GM13977 (cell line): Measurements from ENCODE around the gene CHRD.

ENCODE experiments used
- DNase-seq: peaks from one replicate; pipeline ENCODE4 v3.0.0; 2012; ENCODE audit warnings: low spot score
- in situ Hi-C: fragments of 300-500 bp; cut with MboI; formaldehyde crosslinking; loops from one replicate; pipeline ENCODE4 v1.12.0; 2022; ENCODE audit warnings: low sequenced_read_pairs, low pct_unique_long_range_greater_than_20kb, mixed read lengths, inconsistent platforms; ENCODE audit not compliant: unreplicated experiment
- TF ChIP-seq, protein P1 (sequence below): IDR thresholded peaks from 2 replicates; pipeline ENCODE4 v1.5.1; 2012; ENCODE audit warnings: mild to moderate bottlenecking, control low read depth; ENCODE audit not compliant: insufficient read depth; ENCODE audit errors: extremely low read depth, missing control alignments

Gene CHRD

DNA sequence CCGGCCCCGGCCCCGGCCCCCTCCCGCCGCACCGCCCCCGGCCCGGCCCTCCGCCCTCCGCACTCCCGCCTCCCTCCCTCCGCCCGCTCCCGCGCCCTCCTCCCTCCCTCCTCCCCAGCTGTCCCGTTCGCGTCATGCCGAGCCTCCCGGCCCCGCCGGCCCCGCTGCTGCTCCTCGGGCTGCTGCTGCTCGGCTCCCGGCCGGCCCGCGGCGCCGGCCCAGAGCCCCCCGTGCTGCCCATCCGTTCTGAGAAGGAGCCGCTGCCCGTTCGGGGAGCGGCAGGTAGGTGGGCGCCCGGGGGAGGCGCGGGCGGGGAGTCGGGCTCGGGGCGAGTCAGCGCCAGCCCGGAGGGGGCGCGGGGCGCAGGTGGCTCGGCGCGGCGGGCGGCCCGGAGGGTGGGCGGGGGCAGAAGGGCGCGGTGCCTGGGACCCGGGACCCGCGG is 352 bp downstream of the CHRD start:
- in situ Hi-C loops: no loop called here
- DNase-seq: peak; percentile 75
- TF ChIP-seq, protein P1, sequence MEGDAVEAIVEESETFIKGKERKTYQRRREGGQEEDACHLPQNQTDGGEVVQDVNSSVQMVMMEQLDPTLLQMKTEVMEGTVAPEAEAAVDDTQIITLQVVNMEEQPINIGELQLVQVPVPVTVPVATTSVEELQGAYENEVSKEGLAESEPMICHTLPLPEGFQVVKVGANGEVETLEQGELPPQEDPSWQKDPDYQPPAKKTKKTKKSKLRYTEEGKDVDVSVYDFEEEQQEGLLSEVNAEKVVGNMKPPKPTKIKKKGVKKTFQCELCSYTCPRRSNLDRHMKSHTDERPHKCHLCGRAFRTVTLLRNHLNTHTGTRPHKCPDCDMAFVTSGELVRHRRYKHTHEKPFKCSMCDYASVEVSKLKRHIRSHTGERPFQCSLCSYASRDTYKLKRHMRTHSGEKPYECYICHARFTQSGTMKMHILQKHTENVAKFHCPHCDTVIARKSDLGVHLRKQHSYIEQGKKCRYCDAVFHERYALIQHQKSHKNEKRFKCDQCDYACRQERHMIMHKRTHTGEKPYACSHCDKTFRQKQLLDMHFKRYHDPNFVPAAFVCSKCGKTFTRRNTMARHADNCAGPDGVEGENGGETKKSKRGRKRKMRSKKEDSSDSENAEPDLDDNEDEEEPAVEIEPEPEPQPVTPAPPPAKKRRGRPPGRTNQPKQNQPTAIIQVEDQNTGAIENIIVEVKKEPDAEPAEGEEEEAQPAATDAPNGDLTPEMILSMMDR: no peak

DNA sequence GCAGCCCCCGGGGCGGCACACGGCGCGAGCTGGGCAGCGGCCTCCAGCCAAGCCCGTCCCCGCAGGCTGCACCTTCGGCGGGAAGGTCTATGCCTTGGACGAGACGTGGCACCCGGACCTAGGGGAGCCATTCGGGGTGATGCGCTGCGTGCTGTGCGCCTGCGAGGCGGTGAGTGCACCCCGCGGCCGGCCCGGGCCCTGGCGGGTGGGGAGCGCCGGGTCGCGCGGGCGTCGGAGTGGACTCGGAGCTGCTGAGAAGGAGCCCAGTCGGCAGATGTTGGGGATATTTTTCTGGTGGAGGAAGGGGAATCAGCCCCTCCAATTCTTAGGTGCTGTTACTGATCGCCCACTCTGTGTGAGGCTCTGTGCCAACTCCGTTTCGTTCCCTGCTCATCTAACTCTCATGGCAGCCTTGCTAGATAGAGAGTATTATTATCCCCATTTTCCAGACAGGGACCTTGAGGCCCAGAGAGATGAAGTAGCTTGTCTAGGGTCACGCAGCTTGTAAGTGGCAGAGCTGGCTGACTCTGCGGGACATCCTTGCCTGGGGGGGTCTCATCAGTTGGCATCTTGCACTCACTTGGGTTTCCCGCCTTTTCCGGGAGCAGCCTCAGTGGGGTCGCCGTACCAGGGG is 890 bp downstream of the CHRD start:
- peak; percentile 65 for DNase-seq
- in situ Hi-C loops: no loop called here
- TF ChIP-seq, protein P1: no peak

DNA sequence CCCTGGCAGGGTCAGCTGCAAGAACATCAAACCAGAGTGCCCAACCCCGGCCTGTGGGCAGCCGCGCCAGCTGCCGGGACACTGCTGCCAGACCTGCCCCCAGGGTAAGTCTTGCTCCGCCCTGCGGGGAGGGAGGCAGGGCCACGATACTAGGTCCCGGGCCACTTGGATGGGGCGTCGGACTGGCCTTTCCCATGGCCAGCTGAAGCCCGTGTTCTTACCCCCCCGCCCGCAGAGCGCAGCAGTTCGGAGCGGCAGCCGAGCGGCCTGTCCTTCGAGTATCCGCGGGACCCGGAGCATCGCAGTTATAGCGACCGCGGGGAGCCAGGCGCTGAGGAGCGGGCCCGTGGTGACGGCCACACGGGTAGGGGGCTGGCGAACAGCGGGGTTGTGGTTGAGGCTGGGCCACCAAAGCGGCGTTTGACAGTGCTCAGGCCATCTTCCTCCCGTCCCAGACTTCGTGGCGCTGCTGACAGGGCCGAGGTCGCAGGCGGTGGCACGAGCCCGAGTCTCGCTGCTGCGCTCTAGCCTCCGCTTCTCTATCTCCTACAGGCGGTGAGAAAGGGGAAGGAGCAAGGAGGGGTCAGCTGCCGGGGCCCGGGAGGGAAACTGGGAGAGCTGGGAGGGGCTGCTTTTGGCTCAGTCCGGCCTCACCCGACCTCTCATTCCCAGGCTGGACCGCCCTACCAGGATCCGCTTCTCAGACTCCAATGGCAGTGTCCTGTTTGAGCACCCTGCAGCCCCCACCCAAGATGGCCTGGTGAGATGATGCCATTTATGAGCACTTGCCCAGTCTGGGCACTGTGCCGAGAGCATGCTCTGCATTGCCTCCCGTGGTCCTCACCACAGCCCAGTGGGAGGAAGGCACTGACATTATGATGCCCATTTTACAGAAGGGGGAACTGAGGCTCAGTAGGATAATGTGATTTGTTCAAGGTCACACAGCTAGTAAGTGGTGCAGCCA is 1.7 kb downstream of the CHRD start:
- TF ChIP-seq, protein P1: no peak
- no peak for DNase-seq
- in situ Hi-C loops: no loop called here

DNA sequence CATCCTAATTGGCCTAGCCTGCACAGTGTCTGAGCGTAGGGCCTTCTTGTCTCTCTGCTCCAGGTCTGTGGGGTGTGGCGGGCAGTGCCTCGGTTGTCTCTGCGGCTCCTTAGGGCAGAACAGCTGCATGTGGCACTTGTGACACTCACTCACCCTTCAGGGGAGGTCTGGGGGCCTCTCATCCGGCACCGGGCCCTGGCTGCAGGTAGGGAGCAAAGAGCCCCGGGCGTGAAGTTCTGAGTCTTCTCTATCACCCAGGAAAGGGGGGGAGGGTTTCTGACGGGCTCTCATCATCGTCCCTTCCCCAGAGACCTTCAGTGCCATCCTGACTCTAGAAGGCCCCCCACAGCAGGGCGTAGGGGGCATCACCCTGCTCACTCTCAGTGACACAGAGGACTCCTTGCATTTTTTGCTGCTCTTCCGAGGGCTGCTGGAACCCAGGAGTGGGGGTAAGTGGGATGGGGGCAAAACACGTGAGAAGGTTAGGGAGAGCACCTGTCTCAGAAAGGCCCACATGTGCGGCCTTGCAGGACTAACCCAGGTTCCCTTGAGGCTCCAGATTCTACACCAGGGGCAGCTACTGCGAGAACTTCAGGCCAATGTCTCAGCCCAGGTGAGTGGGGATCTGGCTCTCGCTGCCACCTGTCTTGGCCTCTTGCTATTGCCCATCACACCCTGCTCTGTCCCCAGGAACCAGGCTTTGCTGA is 2.6 kb downstream of the CHRD start:
- no peak for DNase-seq
- TF ChIP-seq, protein P1: no peak
- in situ Hi-C loops: no loop called here

- TF ChIP-seq, protein P1: no peak
- in situ Hi-C loops: no loop called here
- no peak for DNase-seq
Measured at GRCh38 chr3:184383033-184383740, 3.3 kb downstream of the CHRD start.

GRCh38 chr3:184384342-184384741 is 4.5 kb downstream of the CHRD start:
- in situ Hi-C loops: no loop called here
- no peak for DNase-seq
- TF ChIP-seq, protein P1: no peak
